ENCODE measurements around the gene IL22RA2.

The IL22RA2 gene

GRCh38 chr6:137193256-137194070 lies 20.0 kb upstream of the IL22RA2 start:
- DNase-seq: no peak

- DNase-seq: no peak
Observed at GRCh38 chr6:137192821-137193220, 19.4 kb upstream of the IL22RA2 start.

GRCh38 chr6:137191670-137192069 lies 18.2 kb upstream of the IL22RA2 start:
- DNase-seq: peak; percentile 27

GRCh38 chr6:137191236-137191635 lies 17.8 kb upstream of the IL22RA2 start:
- no peak for DNase-seq

- no peak for DNase-seq
Observed at GRCh38 chr6:137190583-137191094, 17.2 kb upstream of the IL22RA2 start.

GRCh38 chr6:137188855-137189254 lies 15.4 kb upstream of the IL22RA2 start:
- no peak for DNase-seq

- DNase-seq: no peak
Observed at GRCh38 chr6:137185290-137185689, 11.8 kb upstream of the IL22RA2 start.

- no peak for DNase-seq
Observed at GRCh38 chr6:137182654-137183073, 9.2 kb upstream of the IL22RA2 start.

- DNase-seq: no peak
Observed at GRCh38 chr6:137181891-137182653, 8.6 kb upstream of the IL22RA2 start.

- DNase-seq: no peak
Observed at GRCh38 chr6:137177611-137178010, 4.2 kb upstream of the IL22RA2 start.

GRCh38 chr6:137176729-137177128 lies 3.3 kb upstream of the IL22RA2 start:
- DNase-seq: no peak

GRCh38 chr6:137175868-137176245 lies 2.4 kb upstream of the IL22RA2 start:
- DNase-seq: no peak

- DNase-seq: no peak
Observed at GRCh38 chr6:137175157-137175867, 1.9 kb upstream of the IL22RA2 start.

GRCh38 chr6:137172734-137173431 lies 561 bp downstream of the IL22RA2 start:
- DNase-seq: no peak

- no peak for DNase-seq
Observed at GRCh38 chr6:137171824-137172733, 1.4 kb downstream of the IL22RA2 start.

- no peak for DNase-seq
Observed at GRCh38 chr6:137171053-137171374, 2.4 kb downstream of the IL22RA2 start.

GRCh38 chr6:137170266-137171052 lies 3.0 kb downstream of the IL22RA2 start:
- no peak for DNase-seq

GRCh38 chr6:137167702-137168377 lies 5.6 kb downstream of the IL22RA2 start:
- DNase-seq: no peak

- DNase-seq: no peak
Observed at GRCh38 chr6:137166247-137167098, 7.0 kb downstream of the IL22RA2 start.
